ENCODE results near the gene ZNF662. TPM values are rescaled to one million over a fixed set of nuclear protein-coding genes. Genes with fewer than 3 reads are reported as not detected.

Gene ZNF662
- total RNA-seq, 1 donor from 2014 or later, result 0.42 TPM

DNA sequence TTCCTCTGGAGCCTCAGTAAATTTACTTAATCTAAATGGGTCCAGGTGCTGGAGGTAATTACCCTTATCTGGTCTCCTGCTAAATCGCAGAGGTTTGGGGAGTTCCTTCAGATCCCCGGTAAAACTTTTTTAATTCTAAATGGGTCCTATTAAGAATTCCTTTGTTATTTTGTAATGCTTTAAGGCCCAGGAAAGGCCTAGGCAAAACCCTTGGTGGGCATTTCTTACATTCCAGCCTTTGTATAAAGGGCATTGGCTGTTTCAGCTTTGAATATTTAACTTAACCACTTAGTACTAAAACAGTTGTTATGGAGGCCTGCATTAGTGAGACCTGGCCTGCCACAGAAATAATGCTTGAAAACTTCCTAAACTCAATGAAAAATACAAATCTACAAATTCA lies 14.9 kb upstream of the ZNF662 start:
- CTCF ChIA-PET, result no interaction called here
- DNase-seq (no peak), ATAC-seq (ENCODE audit: low read depth) (no peak)
- POLR2A ChIA-PET, result no interaction called here
- Mint-ChIP-seq H3K36me3 (ENCODE audit: low read depth) (no peaks in the 10 kb centered on the region), H3K4me3 (no peak overlapping the region), H3K27ac (no peak overlapping the region), H3K9me3 (no peaks in the 10 kb centered on the region), H3K27me3 (peaks cover 33% of the 10 kb centered on the region), H3K4me1 (no peaks in the 10 kb centered on the region)
- TF ChIP-seq, protein P1, sequence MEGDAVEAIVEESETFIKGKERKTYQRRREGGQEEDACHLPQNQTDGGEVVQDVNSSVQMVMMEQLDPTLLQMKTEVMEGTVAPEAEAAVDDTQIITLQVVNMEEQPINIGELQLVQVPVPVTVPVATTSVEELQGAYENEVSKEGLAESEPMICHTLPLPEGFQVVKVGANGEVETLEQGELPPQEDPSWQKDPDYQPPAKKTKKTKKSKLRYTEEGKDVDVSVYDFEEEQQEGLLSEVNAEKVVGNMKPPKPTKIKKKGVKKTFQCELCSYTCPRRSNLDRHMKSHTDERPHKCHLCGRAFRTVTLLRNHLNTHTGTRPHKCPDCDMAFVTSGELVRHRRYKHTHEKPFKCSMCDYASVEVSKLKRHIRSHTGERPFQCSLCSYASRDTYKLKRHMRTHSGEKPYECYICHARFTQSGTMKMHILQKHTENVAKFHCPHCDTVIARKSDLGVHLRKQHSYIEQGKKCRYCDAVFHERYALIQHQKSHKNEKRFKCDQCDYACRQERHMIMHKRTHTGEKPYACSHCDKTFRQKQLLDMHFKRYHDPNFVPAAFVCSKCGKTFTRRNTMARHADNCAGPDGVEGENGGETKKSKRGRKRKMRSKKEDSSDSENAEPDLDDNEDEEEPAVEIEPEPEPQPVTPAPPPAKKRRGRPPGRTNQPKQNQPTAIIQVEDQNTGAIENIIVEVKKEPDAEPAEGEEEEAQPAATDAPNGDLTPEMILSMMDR (IDR thresholded peaks at IDR 0.05), result no peak
- intact Hi-C loops (cut with micrococcal nuclease), result no loop called here

DNA sequence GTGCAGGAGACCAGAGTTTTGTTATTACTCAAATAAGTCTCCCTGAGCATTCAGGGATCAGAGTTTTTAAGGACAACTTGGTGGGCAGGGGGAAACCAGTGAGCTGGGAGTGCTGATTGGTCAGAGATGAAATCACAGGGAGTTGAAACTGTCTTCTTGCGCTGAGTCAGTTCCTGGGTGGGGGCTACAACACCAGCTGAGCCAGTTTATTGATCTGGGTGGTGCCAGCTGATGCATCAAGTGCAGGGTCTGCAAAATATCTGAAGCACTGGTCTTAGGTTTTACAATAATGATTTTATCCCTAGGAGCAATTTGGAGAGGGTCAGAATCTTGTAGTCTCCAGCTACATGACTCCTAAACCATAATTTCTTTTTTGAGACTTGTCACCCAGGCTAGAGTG lies 13.8 kb upstream of the ZNF662 start:
- Mint-ChIP-seq H3K4me1 (no peaks in the 10 kb centered on the region), H3K27me3 (peaks cover 33% of the 10 kb centered on the region), H3K4me3 (no peak overlapping the region), H3K36me3 (ENCODE audit: low read depth) (no peaks in the 10 kb centered on the region), H3K9me3 (no peaks in the 10 kb centered on the region), H3K27ac (no peak overlapping the region)
- ChIA-PET CTCF (no interaction called here), POLR2A (no interaction called here)
- DNase-seq (no peak), ATAC-seq (ENCODE audit: low read depth) (no peak)
- intact Hi-C loops (cut with micrococcal nuclease), result no loop called here
- TF ChIP-seq, protein P1 (IDR thresholded peaks at IDR 0.05), result no peak

DNA sequence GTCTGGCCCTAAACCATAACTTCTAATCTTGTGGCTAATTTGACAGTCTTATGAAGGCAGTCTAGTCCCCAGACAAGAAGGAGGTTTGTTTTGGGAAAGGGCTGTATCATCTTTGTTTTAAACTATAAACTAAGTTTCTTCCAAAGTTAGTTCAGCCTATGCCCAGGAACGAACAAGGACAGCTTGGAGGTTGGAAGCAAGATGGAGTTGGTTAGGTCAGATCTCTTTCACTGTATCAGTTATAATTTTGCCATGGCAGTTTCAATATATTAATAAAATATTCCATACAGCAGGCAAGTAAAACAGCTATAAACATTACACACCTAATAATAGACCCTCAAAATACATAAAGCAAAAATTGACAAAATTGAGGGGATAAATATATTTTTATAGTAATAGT lies 13.1 kb upstream of the ZNF662 start:
- intact Hi-C loops (cut with micrococcal nuclease), result no loop called here
- ATAC-seq (ENCODE audit: low read depth) (no peak), DNase-seq (no peak)
- CTCF ChIA-PET, result no interaction called here
- Mint-ChIP-seq H3K27ac (no peak overlapping the region), H3K36me3 (ENCODE audit: low read depth) (no peaks in the 10 kb centered on the region), H3K9me3 (no peaks in the 10 kb centered on the region), H3K4me3 (no peak overlapping the region), H3K27me3 (peaks cover 29% of the 10 kb centered on the region), H3K4me1 (no peaks in the 10 kb centered on the region)
- POLR2A ChIA-PET, result no interaction called here
- TF ChIP-seq, protein P1 (IDR thresholded peaks at IDR 0.05), result no peak

DNA sequence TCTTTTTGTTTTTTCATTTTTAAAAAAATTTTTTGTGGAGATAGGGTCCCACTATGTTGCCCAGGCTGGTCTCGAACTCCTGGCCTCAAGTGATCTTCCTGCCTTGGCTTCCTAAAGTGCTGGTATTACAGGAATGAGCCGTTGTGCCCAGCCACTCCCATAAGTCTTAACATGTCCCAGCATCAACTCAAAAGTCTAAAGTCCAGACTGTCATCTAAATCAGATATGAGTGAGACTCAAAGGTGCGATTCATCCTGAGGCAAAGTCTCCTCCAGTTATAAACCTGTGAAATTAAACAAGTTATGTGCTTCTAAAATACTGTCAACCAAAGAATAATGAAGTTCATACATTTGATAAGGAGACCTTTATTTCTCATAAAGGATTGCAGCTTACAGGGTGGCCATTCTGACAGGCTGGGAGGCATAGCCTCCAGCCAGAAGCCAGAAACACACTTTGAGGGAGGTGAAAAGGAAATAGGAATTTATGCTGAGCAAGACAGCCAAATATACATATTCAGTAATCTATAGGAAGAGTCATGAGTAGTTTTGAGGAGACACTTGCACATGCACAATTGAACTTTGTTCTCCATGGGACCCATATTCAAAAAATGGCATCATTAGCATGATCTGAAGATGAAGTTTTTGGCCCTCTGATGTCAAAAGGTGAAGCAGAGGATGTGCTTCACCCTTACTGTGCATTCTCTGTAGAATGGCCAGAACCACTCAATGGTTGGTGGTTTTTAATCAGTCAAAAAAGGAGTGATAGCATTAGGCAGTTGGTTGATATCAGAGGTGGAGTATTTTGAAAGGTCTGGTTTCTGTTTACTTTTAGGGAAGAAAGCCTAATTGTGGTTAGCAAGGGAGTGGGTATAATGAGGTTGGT lies 11.0 kb upstream of the ZNF662 start:
- H3K4me3 Mint-ChIP-seq, result no peak overlapping the region
- no peak for ATAC-seq (ENCODE audit: low read depth)
- ChIA-PET POLR2A (no interaction called here), CTCF (no interaction called here)
- H3K27me3 Mint-ChIP-seq, result peaks cover 21% of the 10 kb centered on the region
- no peak for DNase-seq
- no peak overlapping the region for H3K27ac Mint-ChIP-seq
- H3K36me3 Mint-ChIP-seq (ENCODE audit: low read depth), result no peaks in the 10 kb centered on the region
- TF ChIP-seq, protein P1 (IDR thresholded peaks at IDR 0.05), result no peak
- intact Hi-C loops (cut with micrococcal nuclease), result no loop called here
- no peaks in the 10 kb centered on the region for H3K4me1 Mint-ChIP-seq
- no peaks in the 10 kb centered on the region for H3K9me3 Mint-ChIP-seq

DNA sequence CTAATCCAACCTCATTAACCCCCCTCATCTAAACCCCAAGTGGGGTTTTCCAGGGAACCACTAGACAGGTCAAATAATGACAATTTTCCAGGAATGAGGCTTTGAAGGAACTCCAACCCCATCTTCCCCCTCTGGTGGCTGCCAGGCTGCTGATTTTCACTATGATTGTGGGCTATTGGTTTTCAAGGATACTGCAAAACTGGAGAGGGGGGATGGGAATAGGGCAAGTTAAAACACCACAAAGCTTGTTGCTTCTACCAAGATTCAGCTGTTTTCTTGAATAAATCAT lies 10.4 kb upstream of the ZNF662 start:
- ChIA-PET CTCF (no interaction called here), POLR2A (no interaction called here)
- Mint-ChIP-seq H3K27me3 (peaks cover 19% of the 10 kb centered on the region), H3K4me3 (no peak overlapping the region), H3K36me3 (ENCODE audit: low read depth) (no peaks in the 10 kb centered on the region), H3K4me1 (no peaks in the 10 kb centered on the region), H3K9me3 (no peaks in the 10 kb centered on the region), H3K27ac (no peak overlapping the region)
- DNase-seq (no peak), ATAC-seq (ENCODE audit: low read depth) (no peak)
- TF ChIP-seq, protein P1 (IDR thresholded peaks at IDR 0.05), result no peak
- intact Hi-C loops (cut with micrococcal nuclease), result no loop called here

All from activated B cell treated with CpG ODN at 0.5 μM for 24 hours (primary cell).